HG03460 (cell line): Measurements from ENCODE around the gene P3H3.
"Not testable (repeated sequence)": the region's sequence is repeated elsewhere in the genome, so short reads cannot be mapped to it uniquely, and the experiment has no call there.

Experiments used
- ATAC-seq: cut with Tn5 transposase; IDR thresholded peaks from one replicate; pipeline ENCODE4 v1.9.1; 2021; ENCODE audit not compliant: unreplicated experiment

The P3H3 gene

GRCh38 chr12:6887460-6887859 lies 59.3 kb downstream of the P3H3 start:
- ATAC-seq: no peak

GRCh38 chr12:6888360-6888759 lies 60.2 kb downstream of the P3H3 start:
- ATAC-seq: no peak

GRCh38 chr12:6888794-6889193 lies 60.6 kb downstream of the P3H3 start:
- not testable (repeated sequence) for ATAC-seq
